GM06990 (cell line): Measurements from ENCODE around the gene COA1.
"Not testable (repeated sequence)": the region's sequence is repeated elsewhere in the genome, so short reads cannot be mapped to it uniquely, and the experiment has no call there.

Experiments used
- DNase-seq: peaks from one replicate; pipeline ENCODE4 v3.0.0-alpha.2; 2011; ENCODE audit not compliant: insufficient read length; ENCODE audit errors: extremely low read depth
- H3K27me3 ChIP-seq: replicated peaks from 2 replicates; pipeline ENCODE4 v1.6.0; 2011; ENCODE audit warnings: low read length; ENCODE audit not compliant: control insufficient read depth, insufficient read depth
- H3K36me3 ChIP-seq: 2 replicates; pipeline ENCODE4 v1.5.1; 2011; ENCODE audit warnings: low read length; ENCODE audit not compliant: control insufficient read depth, insufficient read depth
- H3K4me3 ChIP-seq: replicated peaks from 2 replicates; pipeline ENCODE4 v1.5.1; 2011; ENCODE audit warnings: low read depth, mild to moderate bottlenecking, control low read depth, low read length
- CTCF ChIP-seq: IDR thresholded peaks from 2 replicates; pipeline ENCODE4 v1.5.1; 2011; ENCODE audit warnings: low read length, control low read depth, mild to moderate bottlenecking, inconsistent platforms; ENCODE audit not compliant: insufficient read depth, poor library complexity, severe bottlenecking

Gene COA1

GRCh38 chr7:43680736-43681135 lies 48.6 kb downstream of the COA1 start:
- H3K4me3 ChIP-seq = no peak overlapping the region
- no peaks in the 10 kb centered on the region for H3K27me3 ChIP-seq
- DNase-seq = no peak
- no peak for TF ChIP-seq CTCF
- H3K36me3 ChIP-seq = no peaks in the 10 kb centered on the region

GRCh38 chr7:43679210-43680068 lies 49.9 kb downstream of the COA1 start:
- H3K4me3 ChIP-seq = peak overlapping the region; percentile 20
- peak; percentile 45 for DNase-seq
- H3K27me3 ChIP-seq = no peaks in the 10 kb centered on the region
- no peaks in the 10 kb centered on the region for H3K36me3 ChIP-seq
- TF ChIP-seq CTCF = no peak

- no peak overlapping the region for H3K4me3 ChIP-seq
- H3K36me3 ChIP-seq = no peaks in the 10 kb centered on the region
- no peaks in the 10 kb centered on the region for H3K27me3 ChIP-seq
- DNase-seq = no peak
- TF ChIP-seq CTCF = no peak
Measured at GRCh38 chr7:43678315-43678714, 51.0 kb downstream of the COA1 start.

- no peaks in the 10 kb centered on the region for H3K27me3 ChIP-seq
- H3K4me3 ChIP-seq = no peak overlapping the region
- no peak for TF ChIP-seq CTCF
- no peaks in the 10 kb centered on the region for H3K36me3 ChIP-seq
- DNase-seq = no peak
Measured at GRCh38 chr7:43677864-43678263, 51.5 kb downstream of the COA1 start.

- DNase-seq = no peak
- Histone ChIP-seq H3K36me3 (no peaks in the 10 kb centered on the region), H3K27me3 (no peaks in the 10 kb centered on the region), H3K4me3 (no peak overlapping the region)
- TF ChIP-seq CTCF = no peak
Measured at GRCh38 chr7:43674559-43675436, 54.5 kb downstream of the COA1 start.

DNA sequence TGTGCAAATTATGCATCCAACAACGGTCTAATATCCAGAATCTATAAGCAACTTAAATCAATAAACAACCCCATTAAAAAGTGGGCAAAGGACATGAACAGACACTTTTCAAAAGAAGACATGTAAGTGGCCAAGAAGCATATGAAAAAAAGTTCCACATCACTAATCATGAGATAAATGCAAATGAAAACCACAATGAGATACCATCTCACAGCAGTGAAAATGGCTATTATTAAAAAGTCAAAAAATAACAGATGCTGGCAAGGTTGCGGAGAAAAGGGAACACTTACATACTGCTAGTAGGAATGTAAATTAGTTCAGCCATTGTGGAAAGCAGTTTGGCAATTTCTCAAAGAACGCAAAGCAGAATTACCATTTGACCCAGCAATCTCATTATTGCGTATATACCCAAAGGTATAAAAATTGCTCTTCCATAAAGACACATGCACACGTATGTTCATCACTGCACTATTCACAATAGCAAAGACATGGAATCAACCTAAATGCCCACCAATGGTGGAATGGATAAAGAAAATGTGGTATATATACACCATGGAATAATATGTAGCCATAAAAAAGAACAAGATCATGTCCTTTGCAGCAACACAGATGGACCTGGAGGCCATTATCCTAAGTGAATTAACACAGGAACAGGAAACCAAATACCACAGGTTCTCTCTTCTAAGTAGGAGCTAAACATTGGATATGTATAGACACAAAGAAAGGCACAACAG lies 55.9 kb downstream of the COA1 start:
- H3K4me3 ChIP-seq, H3K27me3 ChIP-seq, H3K36me3 ChIP-seq, DNase-seq: not testable (repeated sequence)
